ENCODE results near the gene CDK17.

The CDK17 gene

DNA sequence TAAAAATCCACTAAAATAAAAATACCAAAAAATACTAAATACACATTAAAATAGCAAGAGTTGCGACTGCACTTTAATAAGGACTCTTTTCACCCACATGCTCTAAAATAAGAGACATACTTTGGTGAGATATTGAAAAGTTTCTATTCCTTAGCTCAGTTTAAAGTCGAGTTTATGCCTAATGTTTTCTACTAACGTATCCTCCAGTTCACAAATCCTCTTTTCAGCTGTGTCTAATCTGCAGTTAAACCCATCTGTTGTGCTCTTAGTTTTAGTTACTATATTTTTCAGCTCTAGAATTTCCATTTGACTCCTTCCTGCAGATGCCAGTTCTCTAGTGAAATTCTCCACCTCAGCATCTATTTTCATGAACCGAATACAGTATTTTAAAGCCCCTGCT lies 63.8 kb downstream of the CDK17 start:
- no peak overlapping the region for H2BK5ac ChIP-seq (ENCODE audit: low read depth, low read length, poor library complexity)
- no peak overlapping the region for H3K4me3 ChIP-seq (ENCODE audit: low read depth, low read length)
- no peak overlapping the region for H2AK5ac ChIP-seq (ENCODE audit: low read length)
- H3K4me2 ChIP-seq (ENCODE audit: low read length) = no peak overlapping the region
- no peak overlapping the region for H3K23ac ChIP-seq (ENCODE audit: low read length)
- no peak overlapping the region for H3K18ac ChIP-seq (ENCODE audit: low read length)
- H3K79me2 ChIP-seq (ENCODE audit: control insufficient read depth, insufficient read depth, low read length, poor library complexity) = no peaks in the 10 kb centered on the region
- H3K4ac ChIP-seq (ENCODE audit: low read depth, low read length) = no peak overlapping the region
- H2AFZ ChIP-seq (ENCODE audit: insufficient read depth, low read length, poor library complexity) = no peak overlapping the region
- no peak overlapping the region for H2BK120ac ChIP-seq (ENCODE audit: insufficient read depth, low read length, poor library complexity)
- no peak overlapping the region for H4K91ac ChIP-seq (ENCODE audit: low read depth, low read length)
- WGBS (ENCODE audit: extremely low coverage, insufficient coverage, insufficient read length) = no CpG with 5 or more reads among the region's 4 CpGs
- H3K9ac ChIP-seq (ENCODE audit: low read length) = no peak overlapping the region
- no peak overlapping the region for H2BK12ac ChIP-seq (ENCODE audit: low read length)
- no peak overlapping the region for H3K14ac ChIP-seq (ENCODE audit: low read length)
- H3K27ac ChIP-seq (ENCODE audit: low read depth, low read length) = no peak overlapping the region
- no peak overlapping the region for H4K8ac ChIP-seq (ENCODE audit: low read depth, low read length)
- no peak for DNase-seq
- H3K36me3 ChIP-seq (ENCODE audit: control insufficient read depth in 1 of 2, insufficient read depth in 2 of 2, low read length in 2 of 2) = peaks cover 0 to 2% of the 10 kb centered on the region in 2 experiments
- H3K4me1 ChIP-seq (ENCODE audit: control insufficient read depth in 1 of 2, insufficient read depth in 2 of 2, low read length in 2 of 2) = no peaks in the 10 kb centered on the region
- no peaks in the 10 kb centered on the region for H3K79me1 ChIP-seq (ENCODE audit: low read length)
- no peaks in the 10 kb centered on the region for H3K27me3 ChIP-seq (ENCODE audit: insufficient read depth, low read length)
- H3K9me3 ChIP-seq (ENCODE audit: insufficient read depth, low read depth, low read length) = no peaks in the 10 kb centered on the region
- H4K12ac ChIP-seq (ENCODE audit: low read depth, low read length) = no peak overlapping the region

GRCh38 chr12:96335270-96335669 lies 65.0 kb downstream of the CDK17 start:
- Histone ChIP-seq H3K36me3 (ENCODE audit: control insufficient read depth in 1 of 2, insufficient read depth in 2 of 2, low read length in 2 of 2) (peaks cover 0 to 2% of the 10 kb centered on the region in 2 experiments), H3K4me3 (ENCODE audit: low read depth, low read length) (no peak overlapping the region), H4K8ac (ENCODE audit: low read depth, low read length) (no peak overlapping the region), H4K91ac (ENCODE audit: low read depth, low read length) (no peak overlapping the region), H3K4me2 (ENCODE audit: low read length) (no peak overlapping the region), H4K12ac (ENCODE audit: low read depth, low read length) (no peak overlapping the region), H3K18ac (ENCODE audit: low read length) (no peak overlapping the region), H2BK12ac (ENCODE audit: low read length) (no peak overlapping the region), H3K4ac (ENCODE audit: low read depth, low read length) (no peak overlapping the region), H3K79me2 (ENCODE audit: control insufficient read depth, insufficient read depth, low read length, poor library complexity) (no peaks in the 10 kb centered on the region), H2BK120ac (ENCODE audit: insufficient read depth, low read length, poor library complexity) (no peak overlapping the region), H3K9ac (ENCODE audit: low read length) (no peak overlapping the region), H3K27me3 (ENCODE audit: insufficient read depth, low read length) (no peaks in the 10 kb centered on the region), H3K23ac (ENCODE audit: low read length) (no peak overlapping the region), H3K14ac (ENCODE audit: low read length) (no peak overlapping the region), H3K79me1 (ENCODE audit: low read length) (no peaks in the 10 kb centered on the region), H3K4me1 (ENCODE audit: control insufficient read depth in 1 of 2, insufficient read depth in 2 of 2, low read length in 2 of 2) (no peaks in the 10 kb centered on the region), H3K9me3 (ENCODE audit: insufficient read depth, low read depth, low read length) (no peaks in the 10 kb centered on the region), H3K27ac (ENCODE audit: low read depth, low read length) (no peak overlapping the region), H2AFZ (ENCODE audit: insufficient read depth, low read length, poor library complexity) (no peak overlapping the region), H2BK5ac (ENCODE audit: low read depth, low read length, poor library complexity) (no peak overlapping the region), H2AK5ac (ENCODE audit: low read length) (no peak overlapping the region)
- WGBS (ENCODE audit: extremely low coverage, insufficient coverage, insufficient read length) = no CpG with 5 or more reads among the region's 5 CpGs
- DNase-seq = no peak

- no peaks in the 10 kb centered on the region for H3K9me3 ChIP-seq (ENCODE audit: insufficient read depth, low read depth, low read length)
- H3K27ac ChIP-seq (ENCODE audit: low read depth, low read length) = no peak overlapping the region
- H2AFZ ChIP-seq (ENCODE audit: insufficient read depth, low read length, poor library complexity) = no peak overlapping the region
- H2BK5ac ChIP-seq (ENCODE audit: low read depth, low read length, poor library complexity) = no peak overlapping the region
- H4K12ac ChIP-seq (ENCODE audit: low read depth, low read length) = no peak overlapping the region
- H3K27me3 ChIP-seq (ENCODE audit: insufficient read depth, low read length) = no peaks in the 10 kb centered on the region
- H3K4ac ChIP-seq (ENCODE audit: low read depth, low read length) = no peak overlapping the region
- H4K8ac ChIP-seq (ENCODE audit: low read depth, low read length) = no peak overlapping the region
- no peaks in the 10 kb centered on the region for H3K79me1 ChIP-seq (ENCODE audit: low read length)
- H3K4me2 ChIP-seq (ENCODE audit: low read length) = no peak overlapping the region
- no peaks in the 10 kb centered on the region for H3K4me1 ChIP-seq (ENCODE audit: control insufficient read depth in 1 of 2, insufficient read depth in 2 of 2, low read length in 2 of 2)
- DNase-seq = no peak
- H2AK5ac ChIP-seq (ENCODE audit: low read length) = no peak overlapping the region
- no peak overlapping the region for H3K9ac ChIP-seq (ENCODE audit: low read length)
- peaks cover 0 to 2% of the 10 kb centered on the region in 2 experiments for H3K36me3 ChIP-seq (ENCODE audit: control insufficient read depth in 1 of 2, insufficient read depth in 2 of 2, low read length in 2 of 2)
- no peak overlapping the region for H2BK120ac ChIP-seq (ENCODE audit: insufficient read depth, low read length, poor library complexity)
- no peak overlapping the region for H3K18ac ChIP-seq (ENCODE audit: low read length)
- no peaks in the 10 kb centered on the region for H3K79me2 ChIP-seq (ENCODE audit: control insufficient read depth, insufficient read depth, low read length, poor library complexity)
- H2BK12ac ChIP-seq (ENCODE audit: low read length) = no peak overlapping the region
- no peak overlapping the region for H3K4me3 ChIP-seq (ENCODE audit: low read depth, low read length)
- H4K91ac ChIP-seq (ENCODE audit: low read depth, low read length) = no peak overlapping the region
- no peak overlapping the region for H3K14ac ChIP-seq (ENCODE audit: low read length)
- H3K23ac ChIP-seq (ENCODE audit: low read length) = no peak overlapping the region
- WGBS (ENCODE audit: extremely low coverage, insufficient coverage, insufficient read length) = no CpG with 5 or more reads among the region's 2 CpGs
These were observed 65.7 kb downstream of the CDK17 start for GRCh38 chr12:96334502-96334901.

DNA sequence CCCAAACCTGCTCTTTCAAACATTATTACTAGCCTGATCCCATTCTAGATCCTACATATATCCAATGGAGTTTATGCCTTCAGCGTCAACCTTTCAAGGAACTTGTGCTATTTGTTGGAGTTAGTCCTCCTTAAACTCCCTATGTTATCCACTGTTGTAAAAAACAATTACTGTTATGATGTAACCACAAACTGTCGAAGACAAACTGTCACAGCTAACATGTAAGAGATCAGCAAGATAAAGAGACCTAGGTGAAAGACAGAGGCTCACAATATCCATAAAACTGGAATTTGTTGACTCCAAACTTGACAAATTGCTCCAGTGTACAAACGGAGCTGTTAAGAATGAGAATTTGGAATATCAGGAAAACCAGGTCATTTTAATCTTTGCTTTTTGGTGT lies 70.7 kb downstream of the CDK17 start:
- Histone ChIP-seq H3K79me1 (ENCODE audit: low read length) (no peaks in the 10 kb centered on the region), H4K8ac (ENCODE audit: low read depth, low read length) (no peak overlapping the region), H3K4ac (ENCODE audit: low read depth, low read length) (no peak overlapping the region), H3K4me1 (ENCODE audit: control insufficient read depth in 1 of 2, insufficient read depth in 2 of 2, low read length in 2 of 2) (no peaks in the 10 kb centered on the region), H3K79me2 (ENCODE audit: control insufficient read depth, insufficient read depth, low read length, poor library complexity) (no peaks in the 10 kb centered on the region), H2AFZ (ENCODE audit: insufficient read depth, low read length, poor library complexity) (no peak overlapping the region), H3K18ac (ENCODE audit: low read length) (no peak overlapping the region), H3K36me3 (ENCODE audit: control insufficient read depth in 1 of 2, insufficient read depth in 2 of 2, low read length in 2 of 2) (peaks cover 0 to 1% of the 10 kb centered on the region in 2 experiments), H3K23ac (ENCODE audit: low read length) (no peak overlapping the region), H3K4me2 (ENCODE audit: low read length) (no peak overlapping the region), H2AK5ac (ENCODE audit: low read length) (no peak overlapping the region), H2BK120ac (ENCODE audit: insufficient read depth, low read length, poor library complexity) (no peak overlapping the region), H3K4me3 (ENCODE audit: low read depth, low read length) (no peak overlapping the region), H3K9me3 (ENCODE audit: insufficient read depth, low read depth, low read length) (no peaks in the 10 kb centered on the region), H4K91ac (ENCODE audit: low read depth, low read length) (no peak overlapping the region), H3K9ac (ENCODE audit: low read length) (no peak overlapping the region), H2BK5ac (ENCODE audit: low read depth, low read length, poor library complexity) (no peak overlapping the region), H3K27ac (ENCODE audit: low read depth, low read length) (no peak overlapping the region), H4K12ac (ENCODE audit: low read depth, low read length) (no peak overlapping the region), H2BK12ac (ENCODE audit: low read length) (no peak overlapping the region), H3K27me3 (ENCODE audit: insufficient read depth, low read length) (no peaks in the 10 kb centered on the region), H3K14ac (ENCODE audit: low read length) (no peak overlapping the region)
- no peak for DNase-seq
- no CpG with 5 or more reads among the region's 3 CpGs for WGBS (ENCODE audit: extremely low coverage, insufficient coverage, insufficient read length)

Measured in trophoblast cell (in vitro differentiated cells and primary cell).